HG02759 (cell line): ENCODE results near the gene CCDC85C.

Experiments used
- ATAC-seq: cut with Tn5 transposase; IDR thresholded peaks from one replicate; pipeline ENCODE4 v1.9.1; 2021; ENCODE audit warnings: mild to moderate bottlenecking, moderate library complexity; ENCODE audit not compliant: unreplicated experiment

CCDC85C gene

GRCh38 chr14:99608591-99608990, 4.6 kb upstream of the CCDC85C start:
- ATAC-seq: no peak

GRCh38 chr14:99606359-99606758, 2.4 kb upstream of the CCDC85C start:
- ATAC-seq: no peak

GRCh38 chr14:99605299-99605961, 1.4 kb upstream of the CCDC85C start:
- peak; percentile 24 for ATAC-seq

GRCh38 chr14:99604766-99605298, 825 bp upstream of the CCDC85C start:
- peak; percentile 15 for ATAC-seq

GRCh38 chr14:99604278-99604765, 315 bp upstream of the CCDC85C start:
- peak; percentile 93 for ATAC-seq

- ATAC-seq: no peak
Measured at GRCh38 chr14:99602788-99603415, 1.1 kb downstream of the CCDC85C start.

- no peak for ATAC-seq
Measured at GRCh38 chr14:99602054-99602787, 1.8 kb downstream of the CCDC85C start.

- no peak for ATAC-seq
Measured at GRCh38 chr14:99601361-99601831, 2.6 kb downstream of the CCDC85C start.

GRCh38 chr14:99600232-99600888, 3.6 kb downstream of the CCDC85C start:
- no peak for ATAC-seq

GRCh38 chr14:99599393-99599792, 4.6 kb downstream of the CCDC85C start:
- ATAC-seq: no peak

GRCh38 chr14:99598774-99599173, 5.2 kb downstream of the CCDC85C start:
- no peak for ATAC-seq

GRCh38 chr14:99597911-99598600, 6.0 kb downstream of the CCDC85C start:
- ATAC-seq: no peak

- ATAC-seq: no peak
Measured at GRCh38 chr14:99596772-99597171, 7.2 kb downstream of the CCDC85C start.

GRCh38 chr14:99596071-99596627, 7.9 kb downstream of the CCDC85C start:
- no peak for ATAC-seq

- no peak for ATAC-seq
Measured at GRCh38 chr14:99595524-99595923, 8.5 kb downstream of the CCDC85C start.

- ATAC-seq: peak; percentile 98
Measured at GRCh38 chr14:99595034-99595433, 9.0 kb downstream of the CCDC85C start.

- ATAC-seq: no peak
Measured at GRCh38 chr14:99593971-99594841, 9.8 kb downstream of the CCDC85C start.

- ATAC-seq: no peak
Measured at GRCh38 chr14:99592933-99593753, 10.9 kb downstream of the CCDC85C start.
